CMK (cell line): ENCODE results near the gene EPHA2.
"Not testable (repeated sequence)": the region's sequence is repeated elsewhere in the genome, so short reads cannot be mapped to it uniquely, and the experiment has no call there.

Experiments used
- DNase-seq: peaks from one replicate; pipeline ENCODE4 v3.0.0-alpha.2; 2010; ENCODE audit warnings: low read depth

The EPHA2 gene

GRCh38 chr1:16155537-16156410, at the start of gene EPHA2:
Gene EPHA2, minus strand, starts transcription at chr1:16156069. Its CDS starts 137 bp downstream, at chr1:16155932.
- DNase-seq, result no peak

- DNase-seq, result no peak
These were observed 49.4 kb upstream of the EPHA2 start for GRCh38 chr1:16205334-16205671.

GRCh38 chr1:16204634-16205333, 48.9 kb upstream of the EPHA2 start:
- no peak for DNase-seq

GRCh38 chr1:16204216-16204615, 48.3 kb upstream of the EPHA2 start:
- DNase-seq, result no peak

GRCh38 chr1:16203550-16203949, 47.7 kb upstream of the EPHA2 start:
- DNase-seq, result no peak

GRCh38 chr1:16202281-16203210, 46.7 kb upstream of the EPHA2 start:
- DNase-seq, result no peak

- DNase-seq, result no peak
These were observed 43.8 kb upstream of the EPHA2 start for GRCh38 chr1:16199700-16200099.

- DNase-seq, result no peak
These were observed 43.3 kb upstream of the EPHA2 start for GRCh38 chr1:16199157-16199501.

GRCh38 chr1:16198444-16199156, 42.7 kb upstream of the EPHA2 start:
- no peak for DNase-seq

- DNase-seq, result no peak
These were observed 41.0 kb upstream of the EPHA2 start for GRCh38 chr1:16196874-16197273.

- not testable (repeated sequence) for DNase-seq
These were observed 40.3 kb upstream of the EPHA2 start for GRCh38 chr1:16196139-16196538.

GRCh38 chr1:16195518-16195905, 39.6 kb upstream of the EPHA2 start:
- DNase-seq, result no peak

- no peak for DNase-seq
These were observed 36.2 kb upstream of the EPHA2 start for GRCh38 chr1:16191916-16192546.

GRCh38 chr1:16191309-16191708, 35.4 kb upstream of the EPHA2 start:
- no peak for DNase-seq

- DNase-seq, result no peak
These were observed 34.2 kb upstream of the EPHA2 start for GRCh38 chr1:16189921-16190621.

- DNase-seq, result no peak
These were observed 33.1 kb upstream of the EPHA2 start for GRCh38 chr1:16189003-16189402.

- DNase-seq, result peak; percentile 61
These were observed 32.0 kb upstream of the EPHA2 start for GRCh38 chr1:16187748-16188401.

- DNase-seq, result no peak
These were observed 30.9 kb upstream of the EPHA2 start for GRCh38 chr1:16186655-16187235.

- DNase-seq, result no peak
These were observed 28.9 kb upstream of the EPHA2 start for GRCh38 chr1:16184557-16185303.
